OCI-LY3 (cell line): ENCODE measurements around the gene RASSF7.

ENCODE experiments used
- CTCF ChIP-seq: fragments of 200-600, 300-600 bp; sonication (generic); IDR thresholded peaks from 2 replicates; pipeline ENCODE4 v1.5.1; 2014; ENCODE audit warnings: antibody characterized with exemption, low read length, low read depth
- EZH2phosphoT487 ChIP-seq: fragments of 200-600 bp; shearing (Covaris generic); IDR thresholded peaks from 2 replicates; pipeline ENCODE4 v1.6.1; 2018; ENCODE audit warnings: antibody characterized with exemption, mixed run types, low read depth

DNA sequence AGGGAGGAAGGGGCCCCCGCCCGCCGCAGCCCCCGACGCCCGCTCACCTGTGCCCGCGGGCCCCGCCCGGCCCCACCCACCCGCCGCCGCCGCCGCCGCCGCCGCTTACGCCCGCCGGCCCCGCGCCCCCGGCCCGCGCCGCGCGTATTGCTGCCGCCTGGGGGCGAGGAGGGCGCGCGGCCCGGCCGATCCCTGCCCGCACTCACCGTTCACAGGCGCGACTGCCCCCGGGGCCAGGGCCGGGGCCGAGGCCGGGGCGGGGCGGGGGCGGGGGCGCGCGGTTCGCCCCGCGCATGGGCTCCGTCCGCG is 25.6 kb upstream of the RASSF7 start:
- TF ChIP-seq CTCF = no peak
- no peak for TF ChIP-seq EZH2phosphoT487
